Right atrium auricular region (tissue), 2 donors: ENCODE data around the gene RASSF1. TPM values are rescaled to one million over a fixed set of nuclear protein-coding genes. Genes with fewer than 3 reads are reported as not detected.
A peak's percentile ranks its signal among the peaks of the same experiment; 100 is the strongest.

Source experiments
- DNase-seq: peaks from one replicate; pipeline ENCODE4 v3.0.0-alpha.2; 2019; ENCODE audit warnings: low spot score
- H3K27ac ChIP-seq, 2 donors: fragments of 200-600 bp; sonication (generic); 1 replicate in 1 of 2; 2 replicates in 1 of 2; pipeline ENCODE4 v1.5.1; 2016 to 2019
- H3K27me3 ChIP-seq, 2 donors: fragments of 200-600 bp; sonication (generic); one replicate each; pipeline versions ENCODE4 v1.5.1 to v1.6.0; 2017 to 2019
- H3K36me3 ChIP-seq: fragments of 200-600 bp; sonication (generic); one replicate; pipeline ENCODE4 v1.5.1; 2016
- H3K4me1 ChIP-seq, 2 donors: fragments of 200-600 bp; sonication (generic); one replicate each; pipeline versions ENCODE4 v1.5.1 to v1.6.0; 2017 to 2019
- H3K4me3 ChIP-seq, 2 donors: fragments of 200-600 bp; sonication (generic); 1 replicate in 1 of 2; 2 replicates in 1 of 2; pipeline ENCODE4 v1.5.1; 2017 to 2019; ENCODE audit warnings: mild to moderate bottlenecking in 1 of 2, moderate library complexity in 1 of 2
- H3K9me3 ChIP-seq, 2 donors: fragments of 200-600 bp; sonication (generic); one replicate each; pipeline ENCODE4 v1.5.1; 2019
- CTCF ChIP-seq, 2 donors: fragments of 200-600 bp; sonication (generic); IDR thresholded peaks; one replicate each; pipeline ENCODE4 v1.5.1; 2019; ENCODE audit warnings: antibody characterized with exemption in 2 of 2
- total RNA-seq, 2 donors: library from RNA; depleted of rRNA; stranded (reverse); fragments of >200 nt; gene quantifications; one replicate each; pipeline ENCODE4 v1.1.0, GENCODE V29; 2016

The RASSF1 gene
- total RNA-seq, 2 donors from 2014 or later = 18.6 to 25.9 TPM

GRCh38 chr3:50341537-50341936 lies 901 bp upstream of the RASSF1 start:
- H3K4me1 ChIP-seq = peaks cover 0 to 54% of the 10 kb centered on the region in 2 donors
- no peaks in the 10 kb centered on the region for H3K27me3 ChIP-seq
- H3K9me3 ChIP-seq = no peaks in the 10 kb centered on the region
- no peaks in the 10 kb centered on the region for H3K36me3 ChIP-seq
- H3K27ac ChIP-seq = peak overlapping the region in 1 of 2 donors; percentile 99
- TF ChIP-seq CTCF (IDR thresholded peaks at IDR 0.05) = no peak
- peak overlapping the region in 1 of 2 donors; percentile 57 for H3K4me3 ChIP-seq
- no peak for DNase-seq

- H3K4me1 ChIP-seq = peaks cover 0 to 58% of the 10 kb centered on the region in 2 donors
- no peak for DNase-seq
Measured at GRCh38 chr3:50340147-50340447, 539 bp downstream of the RASSF1 start.

GRCh38 chr3:50339485-50340146 lies 1.0 kb downstream of the RASSF1 start:
- no peaks in the 10 kb centered on the region for H3K36me3 ChIP-seq
- no peaks in the 10 kb centered on the region for H3K27me3 ChIP-seq
- H3K4me3 ChIP-seq = peak overlapping the region; percentile 52 to 57
- H3K4me1 ChIP-seq = peaks cover 0 to 60% of the 10 kb centered on the region in 2 donors
- peak overlapping the region; percentile 99 for H3K27ac ChIP-seq
- H3K9me3 ChIP-seq = no peaks in the 10 kb centered on the region
- no peak for DNase-seq
- no peak for TF ChIP-seq CTCF (IDR thresholded peaks at IDR 0.05)

More at GRCh38 chr3:50340147-50340447, 539 bp downstream of the RASSF1 start:
- Histone ChIP-seq H3K27me3 (no peaks in the 10 kb centered on the region), H3K9me3 (no peaks in the 10 kb centered on the region), H3K36me3 (no peaks in the 10 kb centered on the region), H3K27ac (peak overlapping the region; percentile 99), H3K4me3 (peak overlapping the region; percentile 52 to 57)
- TF ChIP-seq CTCF (IDR thresholded peaks at IDR 0.05) = no peak

- peak overlapping the region; percentile 99 for H3K27ac ChIP-seq
- H3K4me1 ChIP-seq = peaks cover 0 to 67% of the 10 kb centered on the region in 2 donors
- H3K4me3 ChIP-seq = peak overlapping the region in 1 of 2 donors; percentile 90
- no peak for TF ChIP-seq CTCF (IDR thresholded peaks at IDR 0.05)
- H3K27me3 ChIP-seq = no peaks in the 10 kb centered on the region
- H3K36me3 ChIP-seq = no peaks in the 10 kb centered on the region
- H3K9me3 ChIP-seq = no peaks in the 10 kb centered on the region
- no peak for DNase-seq
Measured at GRCh38 chr3:50338965-50339364, 1.7 kb downstream of the RASSF1 start.

GRCh38 chr3:50337175-50337861 lies 3.3 kb downstream of the RASSF1 start:
- no peaks in the 10 kb centered on the region for H3K9me3 ChIP-seq
- peak overlapping the region; percentile 99 for H3K27ac ChIP-seq
- no peaks in the 10 kb centered on the region for H3K27me3 ChIP-seq
- DNase-seq = peak; percentile 100
- H3K4me3 ChIP-seq = peak overlapping the region; percentile 63 to 90
- peaks cover 0 to 83% of the 10 kb centered on the region in 2 donors for H3K4me1 ChIP-seq
- TF ChIP-seq CTCF (IDR thresholded peaks at IDR 0.05) = no peak
- H3K36me3 ChIP-seq = peaks cover 7% of the 10 kb centered on the region
